ENCODE measurements around the gene TENT4A.

DNA sequence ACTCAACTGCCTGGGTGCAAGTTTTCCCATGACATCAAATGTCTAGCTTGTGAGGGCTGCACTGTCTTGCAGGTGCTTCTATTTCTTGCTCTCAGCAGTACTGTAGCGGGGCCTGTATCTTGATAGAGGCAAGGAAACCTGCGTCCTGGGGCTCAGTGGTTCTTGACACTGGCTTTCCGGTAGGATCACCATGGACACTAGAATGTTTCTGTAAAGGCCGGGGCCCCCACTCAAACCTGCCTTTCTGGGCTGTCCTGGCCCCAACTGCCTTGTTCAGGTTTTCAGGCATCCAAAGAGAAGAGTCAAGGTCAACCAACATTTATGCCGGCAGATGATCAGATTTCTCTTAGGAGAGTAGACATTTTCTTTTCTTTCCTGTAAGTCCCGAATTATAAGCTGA lies 26.7 kb upstream of the TENT4A start:
- TF ChIP-seq, protein P1, sequence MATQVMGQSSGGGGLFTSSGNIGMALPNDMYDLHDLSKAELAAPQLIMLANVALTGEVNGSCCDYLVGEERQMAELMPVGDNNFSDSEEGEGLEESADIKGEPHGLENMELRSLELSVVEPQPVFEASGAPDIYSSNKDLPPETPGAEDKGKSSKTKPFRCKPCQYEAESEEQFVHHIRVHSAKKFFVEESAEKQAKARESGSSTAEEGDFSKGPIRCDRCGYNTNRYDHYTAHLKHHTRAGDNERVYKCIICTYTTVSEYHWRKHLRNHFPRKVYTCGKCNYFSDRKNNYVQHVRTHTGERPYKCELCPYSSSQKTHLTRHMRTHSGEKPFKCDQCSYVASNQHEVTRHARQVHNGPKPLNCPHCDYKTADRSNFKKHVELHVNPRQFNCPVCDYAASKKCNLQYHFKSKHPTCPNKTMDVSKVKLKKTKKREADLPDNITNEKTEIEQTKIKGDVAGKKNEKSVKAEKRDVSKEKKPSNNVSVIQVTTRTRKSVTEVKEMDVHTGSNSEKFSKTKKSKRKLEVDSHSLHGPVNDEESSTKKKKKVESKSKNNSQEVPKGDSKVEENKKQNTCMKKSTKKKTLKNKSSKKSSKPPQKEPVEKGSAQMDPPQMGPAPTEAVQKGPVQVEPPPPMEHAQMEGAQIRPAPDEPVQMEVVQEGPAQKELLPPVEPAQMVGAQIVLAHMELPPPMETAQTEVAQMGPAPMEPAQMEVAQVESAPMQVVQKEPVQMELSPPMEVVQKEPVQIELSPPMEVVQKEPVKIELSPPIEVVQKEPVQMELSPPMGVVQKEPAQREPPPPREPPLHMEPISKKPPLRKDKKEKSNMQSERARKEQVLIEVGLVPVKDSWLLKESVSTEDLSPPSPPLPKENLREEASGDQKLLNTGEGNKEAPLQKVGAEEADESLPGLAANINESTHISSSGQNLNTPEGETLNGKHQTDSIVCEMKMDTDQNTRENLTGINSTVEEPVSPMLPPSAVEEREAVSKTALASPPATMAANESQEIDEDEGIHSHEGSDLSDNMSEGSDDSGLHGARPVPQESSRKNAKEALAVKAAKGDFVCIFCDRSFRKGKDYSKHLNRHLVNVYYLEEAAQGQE (IDR thresholded peaks at IDR 0.05; ENCODE audit: insufficient read depth in 1 of 2, low read depth in 2 of 2, low read length in 1 of 2): no peak
- TF ChIP-seq, protein P2, sequence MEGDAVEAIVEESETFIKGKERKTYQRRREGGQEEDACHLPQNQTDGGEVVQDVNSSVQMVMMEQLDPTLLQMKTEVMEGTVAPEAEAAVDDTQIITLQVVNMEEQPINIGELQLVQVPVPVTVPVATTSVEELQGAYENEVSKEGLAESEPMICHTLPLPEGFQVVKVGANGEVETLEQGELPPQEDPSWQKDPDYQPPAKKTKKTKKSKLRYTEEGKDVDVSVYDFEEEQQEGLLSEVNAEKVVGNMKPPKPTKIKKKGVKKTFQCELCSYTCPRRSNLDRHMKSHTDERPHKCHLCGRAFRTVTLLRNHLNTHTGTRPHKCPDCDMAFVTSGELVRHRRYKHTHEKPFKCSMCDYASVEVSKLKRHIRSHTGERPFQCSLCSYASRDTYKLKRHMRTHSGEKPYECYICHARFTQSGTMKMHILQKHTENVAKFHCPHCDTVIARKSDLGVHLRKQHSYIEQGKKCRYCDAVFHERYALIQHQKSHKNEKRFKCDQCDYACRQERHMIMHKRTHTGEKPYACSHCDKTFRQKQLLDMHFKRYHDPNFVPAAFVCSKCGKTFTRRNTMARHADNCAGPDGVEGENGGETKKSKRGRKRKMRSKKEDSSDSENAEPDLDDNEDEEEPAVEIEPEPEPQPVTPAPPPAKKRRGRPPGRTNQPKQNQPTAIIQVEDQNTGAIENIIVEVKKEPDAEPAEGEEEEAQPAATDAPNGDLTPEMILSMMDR (IDR thresholded peaks at IDR 0.05): no peak
